WTC11 (cell line): ENCODE results near the gene FSTL4. TPM values are rescaled to one million over a fixed set of nuclear protein-coding genes. Genes with fewer than 3 reads are reported as not detected.

Experiments used
- ATAC-seq: fragments of 200-7000 bp; cut with Tn5 transposase; 2 replicates; pipeline ENCODE4 v1.10.0; 2021; ENCODE audit warnings: mild to moderate bottlenecking, moderate library complexity
- CTCF ChIA-PET: fragments of 300-600 bp; sonication (Branson Sonifier 250); formaldehyde crosslinking; loops from one replicate; lab custom pipeline; 2021; ENCODE audit warnings: antibody characterized with exemption; lab: Charles Lee
- POLR2A ChIA-PET: fragments of 350-600 bp; sonication (Branson Sonifier 250); formaldehyde crosslinking; loops from one replicate; lab custom pipeline; 2021; ENCODE audit warnings: antibody characterized with exemption; lab: Charles Lee
- DNase-seq: peaks from one replicate; pipeline ENCODE4 v3.0.0; 2021; ENCODE audit warnings: low spot score
- H3K27ac Mint-ChIP-seq: 2 replicates; pipeline ENCODE4 v1.8.0; 2021; ENCODE audit warnings: mixed read lengths
- H3K27me3 Mint-ChIP-seq: 2 replicates; pipeline ENCODE4 v1.8.0; 2021; ENCODE audit warnings: low read depth, mild to moderate bottlenecking, moderate library complexity, mixed read lengths
- H3K36me3 Mint-ChIP-seq: 2 replicates; pipeline ENCODE4 v1.8.0; 2021; ENCODE audit warnings: mixed read lengths
- H3K4me1 Mint-ChIP-seq: 2 replicates; pipeline ENCODE4 v1.8.0; 2022; ENCODE audit warnings: mixed read lengths
- H3K4me3 Mint-ChIP-seq: 2 replicates; pipeline ENCODE4 v1.8.0; 2021; ENCODE audit warnings: mild to moderate bottlenecking, moderate library complexity, mixed read lengths
- H3K9me3 Mint-ChIP-seq: 2 replicates; pipeline ENCODE4 v1.8.0; 2021; ENCODE audit warnings: mixed read lengths
- AR ChIP-seq: fragments of 250-450 bp; sonication (Bioruptor Pico); IDR thresholded peaks from 2 replicates; pipeline ENCODE4 v1.9.0; 2021; ENCODE audit warnings: mild to moderate bottlenecking
- ATF1 ChIP-seq: sonication (generic); formaldehyde crosslinking; IDR thresholded peaks from 2 replicates; pipeline ENCODE4 v1.8.1; 2023; ENCODE audit warnings: mild to moderate bottlenecking, moderate library complexity, missing genetic modification reagents
- ELF4 ChIP-seq: sonication (generic); formaldehyde crosslinking; IDR thresholded peaks from 2 replicates; pipeline ENCODE4 v1.8.1; 2022; ENCODE audit warnings: low read depth, mild to moderate bottlenecking, moderate library complexity, missing genetic modification reagents
- ETV6 ChIP-seq: sonication (generic); formaldehyde crosslinking; IDR thresholded peaks from 2 replicates; pipeline ENCODE4 v1.8.1; 2022; ENCODE audit warnings: mild to moderate bottlenecking, missing genetic modification reagents
- FOXJ3 ChIP-seq: sonication (generic); formaldehyde crosslinking; IDR thresholded peaks from 2 replicates; pipeline ENCODE4 v1.9.0; 2021; ENCODE audit warnings: missing genetic modification reagents, mild to moderate bottlenecking, borderline replicate concordance
- FOXP4 ChIP-seq: sonication (generic); formaldehyde crosslinking; IDR thresholded peaks from 2 replicates; pipeline ENCODE4 v1.8.0; 2022; ENCODE audit warnings: mild to moderate bottlenecking, missing genetic modification reagents
- HMGXB4 ChIP-seq: sonication (generic); formaldehyde crosslinking; IDR thresholded peaks from 2 replicates; pipeline ENCODE4 v1.8.1; 2023; ENCODE audit warnings: mild to moderate bottlenecking, moderate library complexity, missing genetic modification reagents
- IRF1 ChIP-seq: sonication (generic); formaldehyde crosslinking; IDR thresholded peaks from 2 replicates; pipeline ENCODE4 v1.8.0; 2023; ENCODE audit warnings: missing genetic modification reagents
- NFATC4 ChIP-seq: fragments of 250-450 bp; sonication (Bioruptor Pico); IDR thresholded peaks from 2 replicates; pipeline ENCODE4 v1.9.0; 2021; ENCODE audit warnings: mild to moderate bottlenecking
- NFYB ChIP-seq: sonication (generic); formaldehyde crosslinking; conservative IDR thresholded peaks from 2 replicates; pipeline ENCODE4 v1.8.0; 2022; ENCODE audit warnings: low read depth, missing genetic modification reagents
- PREB ChIP-seq: sonication (generic); formaldehyde crosslinking; IDR thresholded peaks from 2 replicates; pipeline ENCODE4 v1.8.1; 2022; ENCODE audit warnings: mild to moderate bottlenecking, missing genetic modification reagents, moderate library complexity, borderline replicate concordance
- RORB ChIP-seq: fragments of 250-450 bp; sonication (Bioruptor Pico); IDR thresholded peaks from 2 replicates; pipeline ENCODE4 v1.9.0; 2021; ENCODE audit warnings: mild to moderate bottlenecking
- SMAD4 ChIP-seq: sonication (generic); formaldehyde crosslinking; IDR thresholded peaks from 2 replicates; pipeline ENCODE4 v1.8.0; 2022; ENCODE audit warnings: mild to moderate bottlenecking, missing genetic modification reagents
- ZNF219 ChIP-seq: sonication (generic); formaldehyde crosslinking; IDR thresholded peaks from 2 replicates; pipeline ENCODE4 v1.8.0; 2023; ENCODE audit warnings: missing genetic modification reagents, mild to moderate bottlenecking, borderline replicate concordance
- ZNF396 ChIP-seq: fragments of 250-450 bp; sonication (Bioruptor Pico); IDR thresholded peaks from 2 replicates; pipeline ENCODE4 v1.8.0; 2021; ENCODE audit warnings: mild to moderate bottlenecking, moderate library complexity, borderline replicate concordance
- ZSCAN18 ChIP-seq: fragments of 250-450 bp; sonication (Bioruptor Pico); IDR thresholded peaks from 2 replicates; pipeline ENCODE4 v2.1.2; 2022; ENCODE audit warnings: mild to moderate bottlenecking, moderate library complexity
- total RNA-seq: library from RNA; stranded (reverse); gene quantifications from 3 replicates; pipeline ENCODE4 v1.2.3, GENCODE V29; 2021

The FSTL4 gene
- total RNA-seq, 1 experiment from 2014 or later = 6.1 TPM

GRCh38 chr5:133222979-133223378 is 389.4 kb downstream of the FSTL4 start:
- POLR2A ChIA-PET = no interaction called here
- Mint-ChIP-seq H3K27ac (no peak overlapping the region), H3K4me3 (no peak overlapping the region), H3K36me3 (no peaks in the 10 kb centered on the region), H3K4me1 (peaks cover 6% of the 10 kb centered on the region; the same call in 1 of the 2 replicates), H3K9me3 (no peaks in the 10 kb centered on the region), H3K27me3 (no peaks in the 10 kb centered on the region)
- CTCF ChIA-PET = interaction anchor here (1.1 to 2.7 kb wide), 4 partner anchors 13 to 201 kb away, joined by 3 to 14 read pairs (median 5); no protein-coding TSS in a partner anchor
- ATAC-seq (peak; percentile 46; the same call in 1 of the 2 replicates), DNase-seq (no peak)
- no peak for TF ChIP-seq SMAD4 (CRISPR knock-in tag)
- TF ChIP-seq, all 79 proteins: peak for 0

GRCh38 chr5:133222521-133222920 is 389.8 kb downstream of the FSTL4 start:
- Mint-ChIP-seq H3K36me3 (no peaks in the 10 kb centered on the region), H3K27me3 (no peaks in the 10 kb centered on the region), H3K27ac (no peak overlapping the region), H3K4me1 (peaks cover 6% of the 10 kb centered on the region; the same call in 1 of the 2 replicates), H3K9me3 (no peaks in the 10 kb centered on the region), H3K4me3 (no peak overlapping the region)
- POLR2A ChIA-PET = no interaction called here
- ATAC-seq (no peak), DNase-seq (no peak)
- CTCF ChIA-PET = interaction anchor here (1.1 to 2.7 kb wide), 4 partner anchors 13 to 201 kb away, joined by 3 to 14 read pairs (median 5); no protein-coding TSS in a partner anchor
- no peak for TF ChIP-seq HMGXB4 (CRISPR knock-in tag)
- no peak for TF ChIP-seq ZNF396 (CRISPR knock-in tag)
- no peak for TF ChIP-seq FOXP4 (CRISPR knock-in tag)
- TF ChIP-seq ELF4 = no peak
- no peak for TF ChIP-seq ETV6 (CRISPR knock-in tag)
- no peak for TF ChIP-seq PREB (CRISPR knock-in tag)
- no peak for TF ChIP-seq IRF1
- TF ChIP-seq ZNF219 = no peak
- TF ChIP-seq ATF1 (CRISPR knock-in tag) = no peak
- TF ChIP-seq NFYB (CRISPR knock-in tag) = no peak
- no peak for TF ChIP-seq FOXJ3
- TF ChIP-seq RORB = no peak
- TF ChIP-seq NFATC4 (CRISPR knock-in tag) = no peak
- TF ChIP-seq AR = no peak
- TF ChIP-seq ZSCAN18 (CRISPR knock-in tag) = no peak
- TF ChIP-seq SMAD4 (CRISPR knock-in tag) = no peak
